Fibroblast of the aortic adventitia (primary cell): ENCODE measurements around the gene SLC2A10. TPM values are rescaled to one million over a fixed set of nuclear protein-coding genes. Genes with fewer than 3 reads are reported as not detected.
A peak's percentile ranks its signal among the peaks of the same experiment; 100 is the strongest.

Experiments used
- DNase-seq: peaks from one replicate; pipeline ENCODE4 v3.0.0-alpha.2; 2010; ENCODE audit warnings: low read depth
- H3K4me3 ChIP-seq: 2 replicates; pipeline ENCODE4 v1.5.1; 2011; ENCODE audit warnings: low read depth, mild to moderate bottlenecking, control low read depth, low read length, moderate library complexity
- CTCF ChIP-seq: IDR thresholded peaks from 2 replicates; pipeline ENCODE4 v1.5.1; 2011; ENCODE audit warnings: mild to moderate bottlenecking, low read length, control low read depth, inconsistent platforms; ENCODE audit not compliant: insufficient read depth
- total RNA-seq: library from RNA; depleted of rRNA; stranded (reverse); fragments of >200 nt; gene quantifications from 2 replicates; pipeline ENCODE4 v1.2.3, GENCODE V29; 2012; ENCODE audit warnings: low replicate concordance

The SLC2A10 gene
- total RNA-seq, 1 donor = 43.4 TPM

- peak; percentile 12 for TF ChIP-seq CTCF
- H3K4me3 ChIP-seq = no peak overlapping the region
- no peak for DNase-seq
Observed at GRCh38 chr20:46772901-46773300, 63.5 kb downstream of the SLC2A10 start.

DNA sequence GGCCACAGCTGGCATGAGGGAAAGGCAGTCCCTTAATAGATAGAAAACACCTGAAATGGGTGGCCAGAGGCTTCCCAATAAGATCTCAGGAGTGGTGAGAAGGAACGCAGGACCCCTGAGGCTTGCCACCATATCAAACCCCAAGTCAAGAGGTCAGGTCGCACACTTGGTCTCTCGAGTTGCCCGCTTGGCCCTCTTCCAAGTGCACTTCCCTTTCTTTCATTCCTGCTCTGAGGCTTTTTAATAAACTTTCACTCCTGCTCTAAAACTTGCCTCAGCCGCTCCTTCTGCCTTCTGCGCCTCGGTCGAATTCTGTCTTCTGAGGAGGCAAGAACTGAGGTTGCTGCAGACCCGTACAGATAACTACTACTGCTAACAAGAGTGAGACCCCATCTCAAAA, 64.2 kb downstream of the SLC2A10 start:
- H3K4me3 ChIP-seq = no peak overlapping the region
- DNase-seq = no peak
- TF ChIP-seq CTCF = no peak

- DNase-seq = no peak
- no peak overlapping the region for H3K4me3 ChIP-seq
- no peak for TF ChIP-seq CTCF
Observed at GRCh38 chr20:46774236-46774635, 64.8 kb downstream of the SLC2A10 start.

DNA sequence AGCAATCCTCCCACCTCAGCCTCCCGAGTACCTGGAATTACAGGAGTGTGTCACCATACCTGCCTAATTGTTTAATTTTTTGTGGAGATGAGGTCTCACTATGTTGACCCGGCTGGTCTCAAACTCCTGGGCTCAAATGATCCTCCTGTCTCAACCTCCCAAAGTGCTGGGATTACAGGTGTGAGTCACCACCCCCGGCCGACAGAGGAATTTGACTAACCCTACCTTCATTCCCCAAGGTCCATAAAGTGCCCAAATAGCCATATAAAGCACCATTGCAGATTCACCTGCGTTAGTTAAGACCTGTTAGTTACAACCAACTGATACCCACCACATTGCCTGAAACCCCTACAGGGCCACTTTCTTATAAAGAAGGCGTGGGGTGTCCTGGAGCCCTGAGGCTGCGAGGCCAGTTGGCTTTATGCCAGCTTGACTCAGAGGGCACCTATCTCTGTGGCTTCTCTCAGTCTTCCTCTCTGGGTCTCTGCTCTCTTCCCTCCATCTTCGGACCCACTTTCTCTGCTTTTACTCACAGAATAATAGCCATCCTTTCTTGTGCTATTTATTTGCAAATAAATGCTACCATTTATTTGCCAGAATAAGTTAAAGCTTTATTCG, 65.6 kb downstream of the SLC2A10 start:
- no peak for TF ChIP-seq CTCF
- DNase-seq = no peak
- H3K4me3 ChIP-seq = no peak overlapping the region

DNA sequence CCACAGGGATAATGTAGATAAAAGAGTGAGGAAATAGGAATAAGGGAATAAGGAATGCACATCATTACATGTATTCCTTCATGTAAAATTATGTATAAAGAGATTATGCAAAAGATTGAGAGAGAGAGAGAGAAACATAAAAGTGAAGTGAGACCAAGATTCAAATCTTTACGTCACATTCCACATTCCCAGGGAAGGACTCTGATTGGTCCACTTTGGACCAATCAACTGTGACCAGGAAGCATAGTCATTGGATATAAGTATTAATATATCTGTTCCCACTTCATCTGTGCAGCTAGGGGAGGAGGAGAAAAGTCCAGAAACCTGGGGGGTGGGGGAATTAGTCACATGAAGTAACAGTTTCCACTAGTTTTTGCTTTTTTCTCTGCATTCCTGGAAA, 66.4 kb downstream of the SLC2A10 start:
- no peak overlapping the region for H3K4me3 ChIP-seq
- DNase-seq = no peak
- TF ChIP-seq CTCF = no peak

GRCh38 chr20:46777331-46777730, 67.9 kb downstream of the SLC2A10 start:
- no peak overlapping the region for H3K4me3 ChIP-seq
- no peak for DNase-seq
- no peak for TF ChIP-seq CTCF

- no peak for TF ChIP-seq CTCF
- no peak for DNase-seq
Observed at GRCh38 chr20:46779831-46780230, 70.4 kb downstream of the SLC2A10 start.

More at GRCh38 chr20:46779831-46780230, 70.4 kb downstream of the SLC2A10 start:
- no peak overlapping the region for H3K4me3 ChIP-seq
